ENCODE measurements around the gene SEL1L2.

GRCh38 chr20:13928901-13929300, 61.5 kb downstream of the SEL1L2 start:
- no peak for TF ChIP-seq POLR2A (IDR thresholded peaks at IDR 0.05; ENCODE audit: low read depth, low read length)
- no peak for TF ChIP-seq POLR2AphosphoS5 (IDR thresholded peaks at IDR 0.05; ENCODE audit: low read depth, low read length)
- no peak for TF ChIP-seq TAF1 (IDR thresholded peaks at IDR 0.05; ENCODE audit: low read depth, low read length)
- no peak for TF ChIP-seq SPI1 (IDR thresholded peaks at IDR 0.05; ENCODE audit: low read depth, low read length)
